ENCODE data around the gene EHBP1L1. TPM values are rescaled to one million over a fixed set of nuclear protein-coding genes. Genes with fewer than 3 reads are reported as not detected.
"Not testable (repeated sequence)": the region's sequence is repeated elsewhere in the genome, so short reads cannot be mapped to it uniquely, and the experiment has no call there.

EHBP1L1 gene
- total and polyA plus RNA-seq, 4 donors: 1.1 to 120 (median 10.0) TPM

DNA sequence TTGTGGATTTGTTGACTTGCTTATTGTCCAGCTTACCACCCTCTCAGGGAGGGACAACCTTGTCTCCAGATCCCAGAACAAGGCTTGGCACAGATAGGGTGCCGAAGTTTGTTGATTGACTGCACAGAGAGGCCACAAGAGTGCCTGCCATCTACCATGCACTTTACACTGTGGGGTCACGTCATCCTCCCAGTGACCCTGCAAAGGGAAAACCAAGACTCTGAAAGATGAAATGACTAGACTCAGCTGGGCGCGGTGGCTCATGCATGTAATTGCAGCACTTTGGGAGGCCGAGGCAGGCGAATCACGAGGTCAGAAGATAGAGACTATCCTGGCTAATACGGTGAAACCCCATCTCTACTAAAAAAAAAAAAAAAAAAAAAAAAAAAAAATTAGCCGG, 13.1 kb upstream of the EHBP1L1 start:
- WGBS: 90% methylated on average over 9 of the region's 9 CpGs
- Histone ChIP-seq H3K36me3 (ENCODE audit: control insufficient read depth in 4 of 4, insufficient read depth in 3 of 4, low read depth in 1 of 4, low read length in 3 of 4) (peaks cover 0 to 3% (median 0%) of the 10 kb centered on the region in 4 donors), H3K9ac (ENCODE audit: low read depth in 1 of 2, low read length in 2 of 2) (no peak overlapping the region), H3K9me3 (ENCODE audit: control insufficient read depth in 4 of 4, low read length in 3 of 4) (no peaks in the 10 kb centered on the region), H3K4me1 (ENCODE audit: control insufficient read depth in 4 of 4, insufficient read depth in 4 of 4, low read length in 3 of 4) (peaks cover 6 to 29% (median 8%) of the 10 kb centered on the region in 4 donors), H3K27ac (ENCODE audit: low read depth in 1 of 2, low read length in 2 of 2) (no peak overlapping the region), H3K27me3 (ENCODE audit: control insufficient read depth in 4 of 4, insufficient read depth in 4 of 4, low read length in 3 of 4) (no peaks in the 10 kb centered on the region), H3K4me3 (ENCODE audit: low read depth in 1 of 3, low read length in 3 of 3) (no peak overlapping the region)
- DNase-seq (ENCODE audit: low spot score): no peak
- TF ChIP-seq, protein P1, sequence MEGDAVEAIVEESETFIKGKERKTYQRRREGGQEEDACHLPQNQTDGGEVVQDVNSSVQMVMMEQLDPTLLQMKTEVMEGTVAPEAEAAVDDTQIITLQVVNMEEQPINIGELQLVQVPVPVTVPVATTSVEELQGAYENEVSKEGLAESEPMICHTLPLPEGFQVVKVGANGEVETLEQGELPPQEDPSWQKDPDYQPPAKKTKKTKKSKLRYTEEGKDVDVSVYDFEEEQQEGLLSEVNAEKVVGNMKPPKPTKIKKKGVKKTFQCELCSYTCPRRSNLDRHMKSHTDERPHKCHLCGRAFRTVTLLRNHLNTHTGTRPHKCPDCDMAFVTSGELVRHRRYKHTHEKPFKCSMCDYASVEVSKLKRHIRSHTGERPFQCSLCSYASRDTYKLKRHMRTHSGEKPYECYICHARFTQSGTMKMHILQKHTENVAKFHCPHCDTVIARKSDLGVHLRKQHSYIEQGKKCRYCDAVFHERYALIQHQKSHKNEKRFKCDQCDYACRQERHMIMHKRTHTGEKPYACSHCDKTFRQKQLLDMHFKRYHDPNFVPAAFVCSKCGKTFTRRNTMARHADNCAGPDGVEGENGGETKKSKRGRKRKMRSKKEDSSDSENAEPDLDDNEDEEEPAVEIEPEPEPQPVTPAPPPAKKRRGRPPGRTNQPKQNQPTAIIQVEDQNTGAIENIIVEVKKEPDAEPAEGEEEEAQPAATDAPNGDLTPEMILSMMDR (IDR thresholded peaks at IDR 0.05; ENCODE audit: low read depth, low read length, missing input control): no peak

DNA sequence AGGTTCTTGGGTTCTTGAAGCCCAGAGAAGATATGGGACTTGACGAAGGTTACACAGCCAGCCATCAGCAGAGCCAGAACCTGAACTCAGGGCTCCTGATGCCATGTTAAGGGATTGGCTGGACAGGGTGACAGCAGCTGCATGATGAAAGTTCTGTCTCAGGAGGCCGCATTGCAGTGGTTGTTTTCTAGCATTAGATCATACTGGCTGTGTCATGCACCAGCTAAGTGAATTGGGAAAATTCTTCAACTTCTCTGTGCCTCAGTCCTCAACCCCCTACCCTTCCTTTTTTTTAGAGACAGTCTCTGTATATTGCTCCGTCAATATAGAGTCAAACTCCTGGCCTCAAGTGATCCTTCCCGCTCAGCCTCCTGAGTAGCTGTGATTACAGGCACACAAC, 12.3 kb upstream of the EHBP1L1 start:
- H3K9me3 ChIP-seq (ENCODE audit: control insufficient read depth in 4 of 4, low read length in 3 of 4): no peaks in the 10 kb centered on the region
- no peak overlapping the region for H3K9ac ChIP-seq (ENCODE audit: low read depth in 1 of 2, low read length in 2 of 2)
- TF ChIP-seq TAF1 (conservative IDR thresholded peaks at IDR 0.05) (no peak), YY1 (IDR thresholded peaks at IDR 0.05) (no peak), SP1 (IDR thresholded peaks at IDR 0.05) (no peak), NR2F2 (IDR thresholded peaks at IDR 0.05) (no peak)
- TF ChIP-seq, protein P2, sequence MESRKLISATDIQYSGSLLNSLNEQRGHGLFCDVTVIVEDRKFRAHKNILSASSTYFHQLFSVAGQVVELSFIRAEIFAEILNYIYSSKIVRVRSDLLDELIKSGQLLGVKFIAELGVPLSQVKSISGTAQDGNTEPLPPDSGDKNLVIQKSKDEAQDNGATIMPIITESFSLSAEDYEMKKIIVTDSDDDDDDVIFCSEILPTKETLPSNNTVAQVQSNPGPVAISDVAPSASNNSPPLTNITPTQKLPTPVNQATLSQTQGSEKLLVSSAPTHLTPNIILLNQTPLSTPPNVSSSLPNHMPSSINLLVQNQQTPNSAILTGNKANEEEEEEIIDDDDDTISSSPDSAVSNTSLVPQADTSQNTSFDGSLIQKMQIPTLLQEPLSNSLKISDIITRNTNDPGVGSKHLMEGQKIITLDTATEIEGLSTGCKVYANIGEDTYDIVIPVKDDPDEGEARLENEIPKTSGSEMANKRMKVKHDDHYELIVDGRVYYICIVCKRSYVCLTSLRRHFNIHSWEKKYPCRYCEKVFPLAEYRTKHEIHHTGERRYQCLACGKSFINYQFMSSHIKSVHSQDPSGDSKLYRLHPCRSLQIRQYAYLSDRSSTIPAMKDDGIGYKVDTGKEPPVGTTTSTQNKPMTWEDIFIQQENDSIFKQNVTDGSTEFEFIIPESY (IDR thresholded peaks at IDR 0.05): no peak
- H3K27me3 ChIP-seq (ENCODE audit: control insufficient read depth in 4 of 4, insufficient read depth in 4 of 4, low read length in 3 of 4): no peaks in the 10 kb centered on the region
- DNase-seq (ENCODE audit: low spot score): no peak
- no peak overlapping the region for H3K27ac ChIP-seq (ENCODE audit: low read depth in 1 of 2, low read length in 2 of 2)
- H3K4me1 ChIP-seq (ENCODE audit: control insufficient read depth in 4 of 4, insufficient read depth in 4 of 4, low read length in 3 of 4): peaks cover 8 to 28% (median 9%) of the 10 kb centered on the region in 4 donors
- no peak overlapping the region for H3K4me3 ChIP-seq (ENCODE audit: low read depth in 1 of 3, low read length in 3 of 3)
- H3K36me3 ChIP-seq (ENCODE audit: control insufficient read depth in 4 of 4, insufficient read depth in 3 of 4, low read depth in 1 of 4, low read length in 3 of 4): peaks cover 0 to 6% (median 1%) of the 10 kb centered on the region in 4 donors
- WGBS: 100% methylated on average over 4 of the region's 4 CpGs

DNA sequence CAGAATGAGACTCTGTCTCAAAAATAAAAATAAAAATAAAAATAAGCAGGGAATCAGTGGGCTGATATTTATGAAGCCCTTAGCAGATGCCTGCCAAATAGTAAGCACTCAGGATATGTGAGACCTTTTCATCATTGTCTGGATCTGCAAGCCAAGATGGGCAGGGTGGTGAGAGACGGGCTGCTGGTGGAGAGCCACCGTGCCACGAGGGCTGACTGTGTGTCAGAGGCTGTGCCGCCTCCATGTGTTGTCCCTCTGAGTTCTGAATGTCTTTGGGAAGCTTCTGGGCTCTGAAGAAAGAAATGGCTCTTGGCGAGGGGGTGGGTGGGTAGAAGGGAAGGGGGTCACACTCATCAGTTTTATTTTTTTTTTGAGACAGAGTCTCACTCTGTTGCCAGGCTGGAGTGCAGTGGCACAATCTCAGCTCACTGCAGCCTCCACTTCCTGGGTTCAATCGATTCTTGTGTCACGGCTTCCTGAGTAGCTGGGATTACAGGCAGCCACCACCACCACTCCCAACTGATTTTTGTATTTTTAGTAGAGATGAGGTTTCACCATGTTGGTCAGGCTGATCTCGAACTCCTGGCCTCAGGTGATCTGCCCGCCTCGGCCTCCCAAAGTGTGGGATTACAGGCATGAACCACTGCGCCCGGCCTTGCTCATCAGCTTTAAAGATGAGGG, 10.8 kb upstream of the EHBP1L1 start:
- 94% methylated on average over 12 of the region's 12 CpGs for WGBS
- H3K4me1 ChIP-seq (ENCODE audit: control insufficient read depth in 4 of 4, insufficient read depth in 4 of 4, low read length in 3 of 4): peaks cover 6 to 29% (median 17%) of the 10 kb centered on the region in 4 donors
- H3K36me3 ChIP-seq (ENCODE audit: control insufficient read depth in 4 of 4, insufficient read depth in 3 of 4, low read depth in 1 of 4, low read length in 3 of 4); DNase-seq (ENCODE audit: low spot score); H3K27ac ChIP-seq (ENCODE audit: low read depth in 1 of 2, low read length in 2 of 2); H3K27me3 ChIP-seq (ENCODE audit: control insufficient read depth in 4 of 4, insufficient read depth in 4 of 4, low read length in 3 of 4); H3K9ac ChIP-seq (ENCODE audit: low read depth in 1 of 2, low read length in 2 of 2); H3K9me3 ChIP-seq (ENCODE audit: control insufficient read depth in 4 of 4, low read length in 3 of 4); H3K4me3 ChIP-seq (ENCODE audit: low read depth in 1 of 3, low read length in 3 of 3): not testable (repeated sequence)

DNA sequence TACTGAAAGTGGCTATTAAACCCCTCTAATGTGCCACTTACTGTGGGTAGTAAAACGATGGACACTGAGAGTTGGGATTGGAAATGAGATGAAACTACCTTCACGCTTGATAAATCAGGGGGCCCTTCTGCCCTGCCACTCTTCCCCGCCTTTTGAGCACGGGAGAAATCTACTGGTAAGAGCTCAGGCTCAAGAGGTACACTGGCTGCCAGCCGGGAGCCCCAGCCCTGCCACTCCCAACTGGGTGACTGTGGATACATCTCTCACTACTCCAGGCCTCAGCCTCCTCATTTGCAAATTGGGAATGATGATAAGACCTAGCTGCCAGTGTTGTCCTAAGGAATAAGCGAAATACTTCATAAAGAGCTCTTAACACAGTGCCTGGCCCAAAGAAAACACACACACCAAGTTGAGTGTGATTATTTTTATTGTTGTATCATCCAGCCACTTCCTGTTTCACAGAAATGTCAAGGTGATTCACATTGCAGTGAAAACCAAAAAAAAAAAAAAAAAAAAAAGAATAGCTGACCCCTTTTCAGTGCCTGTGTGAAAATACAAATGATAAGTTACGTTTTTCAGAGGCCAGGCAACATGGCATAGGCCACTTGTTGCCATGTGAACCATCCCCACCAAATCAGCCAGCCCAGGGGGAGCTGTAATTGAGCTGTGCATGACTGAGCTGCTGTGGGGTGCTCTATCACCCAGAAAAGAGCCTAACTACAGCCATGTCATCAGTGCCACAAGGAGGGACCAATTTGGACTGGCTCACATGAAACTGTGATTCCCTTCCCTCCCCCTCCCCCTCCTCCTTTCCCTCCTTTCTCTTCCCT, 10.0 kb upstream of the EHBP1L1 start:
- no peaks in the 10 kb centered on the region for H3K27me3 ChIP-seq (ENCODE audit: control insufficient read depth in 4 of 4, insufficient read depth in 4 of 4, low read length in 3 of 4)
- no peak overlapping the region for H3K4me3 ChIP-seq (ENCODE audit: low read depth in 1 of 3, low read length in 3 of 3)
- no peak overlapping the region for H3K27ac ChIP-seq (ENCODE audit: low read depth in 1 of 2, low read length in 2 of 2)
- no peak overlapping the region for H3K9ac ChIP-seq (ENCODE audit: low read depth in 1 of 2, low read length in 2 of 2)
- peaks cover 0 to 6% (median 1%) of the 10 kb centered on the region in 4 donors for H3K36me3 ChIP-seq (ENCODE audit: control insufficient read depth in 4 of 4, insufficient read depth in 3 of 4, low read depth in 1 of 4, low read length in 3 of 4)
- peaks cover 3 to 23% (median 17%) of the 10 kb centered on the region in 4 donors for H3K4me1 ChIP-seq (ENCODE audit: control insufficient read depth in 4 of 4, insufficient read depth in 4 of 4, low read length in 3 of 4)
- no peak for DNase-seq (ENCODE audit: low spot score)
- H3K9me3 ChIP-seq (ENCODE audit: control insufficient read depth in 4 of 4, low read length in 3 of 4): no peaks in the 10 kb centered on the region
- WGBS: 88% methylated on average over 7 of the region's 7 CpGs
- TF ChIP-seq RAD21 (IDR thresholded peaks at IDR 0.05): no peak
- no peak for TF ChIP-seq YY1 (IDR thresholded peaks at IDR 0.05)
- no peak for TF ChIP-seq RXRA (IDR thresholded peaks at IDR 0.05)
- TF ChIP-seq, protein P3, sequence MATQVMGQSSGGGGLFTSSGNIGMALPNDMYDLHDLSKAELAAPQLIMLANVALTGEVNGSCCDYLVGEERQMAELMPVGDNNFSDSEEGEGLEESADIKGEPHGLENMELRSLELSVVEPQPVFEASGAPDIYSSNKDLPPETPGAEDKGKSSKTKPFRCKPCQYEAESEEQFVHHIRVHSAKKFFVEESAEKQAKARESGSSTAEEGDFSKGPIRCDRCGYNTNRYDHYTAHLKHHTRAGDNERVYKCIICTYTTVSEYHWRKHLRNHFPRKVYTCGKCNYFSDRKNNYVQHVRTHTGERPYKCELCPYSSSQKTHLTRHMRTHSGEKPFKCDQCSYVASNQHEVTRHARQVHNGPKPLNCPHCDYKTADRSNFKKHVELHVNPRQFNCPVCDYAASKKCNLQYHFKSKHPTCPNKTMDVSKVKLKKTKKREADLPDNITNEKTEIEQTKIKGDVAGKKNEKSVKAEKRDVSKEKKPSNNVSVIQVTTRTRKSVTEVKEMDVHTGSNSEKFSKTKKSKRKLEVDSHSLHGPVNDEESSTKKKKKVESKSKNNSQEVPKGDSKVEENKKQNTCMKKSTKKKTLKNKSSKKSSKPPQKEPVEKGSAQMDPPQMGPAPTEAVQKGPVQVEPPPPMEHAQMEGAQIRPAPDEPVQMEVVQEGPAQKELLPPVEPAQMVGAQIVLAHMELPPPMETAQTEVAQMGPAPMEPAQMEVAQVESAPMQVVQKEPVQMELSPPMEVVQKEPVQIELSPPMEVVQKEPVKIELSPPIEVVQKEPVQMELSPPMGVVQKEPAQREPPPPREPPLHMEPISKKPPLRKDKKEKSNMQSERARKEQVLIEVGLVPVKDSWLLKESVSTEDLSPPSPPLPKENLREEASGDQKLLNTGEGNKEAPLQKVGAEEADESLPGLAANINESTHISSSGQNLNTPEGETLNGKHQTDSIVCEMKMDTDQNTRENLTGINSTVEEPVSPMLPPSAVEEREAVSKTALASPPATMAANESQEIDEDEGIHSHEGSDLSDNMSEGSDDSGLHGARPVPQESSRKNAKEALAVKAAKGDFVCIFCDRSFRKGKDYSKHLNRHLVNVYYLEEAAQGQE (IDR thresholded peaks at IDR 0.05): no peak
- no peak for TF ChIP-seq GABPA (IDR thresholded peaks at IDR 0.05 in 1 of 2, conservative IDR thresholded peaks at IDR 0.05 in 1 of 2)
- no peak for TF ChIP-seq HNF4A (conservative IDR thresholded peaks at IDR 0.05)
- no peak for TF ChIP-seq FOXA1 (IDR thresholded peaks at IDR 0.05)
- no peak for TF ChIP-seq SP1 (IDR thresholded peaks at IDR 0.05)
- TF ChIP-seq, protein P4, sequence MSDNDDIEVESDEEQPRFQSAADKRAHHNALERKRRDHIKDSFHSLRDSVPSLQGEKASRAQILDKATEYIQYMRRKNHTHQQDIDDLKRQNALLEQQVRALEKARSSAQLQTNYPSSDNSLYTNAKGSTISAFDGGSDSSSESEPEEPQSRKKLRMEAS (IDR thresholded peaks at IDR 0.05): no peak

Measured in liver (tissue), 9 donors.